ENCODE results near the gene ARHGAP9.
"Not testable (repeated sequence)": the region's sequence is repeated elsewhere in the genome, so short reads cannot be mapped to it uniquely, and the experiment has no call there.

The ARHGAP9 gene

DNA sequence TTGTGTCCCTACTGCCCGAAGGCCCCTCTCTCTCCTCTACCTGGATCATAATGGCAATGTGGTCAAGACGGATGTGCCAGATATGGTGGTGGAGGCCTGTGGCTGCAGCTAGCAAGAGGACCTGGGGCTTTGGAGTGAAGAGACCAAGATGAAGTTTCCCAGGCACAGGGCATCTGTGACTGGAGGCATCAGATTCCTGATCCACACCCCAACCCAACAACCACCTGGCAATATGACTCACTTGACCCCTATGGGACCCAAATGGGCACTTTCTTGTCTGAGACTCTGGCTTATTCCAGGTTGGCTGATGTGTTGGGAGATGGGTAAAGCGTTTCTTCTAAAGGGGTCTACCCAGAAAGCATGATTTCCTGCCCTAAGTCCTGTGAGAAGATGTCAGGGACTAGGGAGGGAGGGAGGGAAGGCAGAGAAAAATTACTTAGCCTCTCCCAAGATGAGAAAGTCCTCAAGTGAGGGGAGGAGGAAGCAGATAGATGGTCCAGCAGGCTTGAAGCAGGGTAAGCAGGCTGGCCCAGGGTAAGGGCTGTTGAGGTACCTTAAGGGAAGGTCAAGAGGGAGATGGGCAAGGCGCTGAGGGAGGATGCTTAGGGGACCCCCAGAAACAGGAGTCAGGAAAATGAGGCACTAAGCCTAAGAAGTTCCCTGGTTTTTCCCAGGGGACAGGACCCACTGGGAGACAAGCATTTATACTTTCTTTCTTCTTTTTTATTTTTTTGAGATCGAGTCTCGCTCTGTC, 22.8 kb downstream of the ARHGAP9 start:
- DNase-seq (ENCODE audit: low spot score), result no peak

- DNase-seq (ENCODE audit: low spot score), result no peak
Observed at GRCh38 chr12:57456145-57456700, 23.4 kb downstream of the ARHGAP9 start.

DNA sequence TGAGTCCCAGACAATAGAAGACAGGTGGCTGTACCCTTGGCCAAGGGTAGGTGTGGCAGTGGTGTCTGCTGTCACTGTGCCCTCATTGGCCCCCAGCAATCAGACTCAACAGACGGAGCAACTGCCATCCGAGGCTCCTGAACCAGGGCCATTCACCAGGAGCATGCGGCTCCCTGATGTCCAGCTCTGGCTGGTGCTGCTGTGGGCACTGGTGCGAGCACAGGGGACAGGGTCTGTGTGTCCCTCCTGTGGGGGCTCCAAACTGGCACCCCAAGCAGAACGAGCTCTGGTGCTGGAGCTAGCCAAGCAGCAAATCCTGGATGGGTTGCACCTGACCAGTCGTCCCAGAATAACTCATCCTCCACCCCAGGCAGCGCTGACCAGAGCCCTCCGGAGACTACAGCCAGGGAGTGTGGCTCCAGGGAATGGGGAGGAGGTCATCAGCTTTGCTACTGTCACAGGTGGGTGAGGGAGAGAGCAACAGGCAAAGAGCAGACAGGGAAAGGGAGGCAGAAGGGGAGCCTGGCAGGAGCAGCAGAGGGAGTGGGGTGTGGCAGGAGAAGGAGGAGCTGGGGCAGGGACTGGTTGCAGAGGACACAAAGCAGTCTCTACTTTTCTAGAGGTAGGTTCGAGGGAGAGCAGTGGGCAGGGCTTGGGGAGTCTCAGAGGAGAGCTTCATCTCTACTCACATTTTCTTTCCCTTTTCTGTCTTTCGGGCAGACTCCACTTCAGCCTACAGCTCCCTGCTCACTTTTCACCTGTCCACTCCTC, 24.1 kb downstream of the ARHGAP9 start:
- DNase-seq (ENCODE audit: low spot score), result no peak

DNA sequence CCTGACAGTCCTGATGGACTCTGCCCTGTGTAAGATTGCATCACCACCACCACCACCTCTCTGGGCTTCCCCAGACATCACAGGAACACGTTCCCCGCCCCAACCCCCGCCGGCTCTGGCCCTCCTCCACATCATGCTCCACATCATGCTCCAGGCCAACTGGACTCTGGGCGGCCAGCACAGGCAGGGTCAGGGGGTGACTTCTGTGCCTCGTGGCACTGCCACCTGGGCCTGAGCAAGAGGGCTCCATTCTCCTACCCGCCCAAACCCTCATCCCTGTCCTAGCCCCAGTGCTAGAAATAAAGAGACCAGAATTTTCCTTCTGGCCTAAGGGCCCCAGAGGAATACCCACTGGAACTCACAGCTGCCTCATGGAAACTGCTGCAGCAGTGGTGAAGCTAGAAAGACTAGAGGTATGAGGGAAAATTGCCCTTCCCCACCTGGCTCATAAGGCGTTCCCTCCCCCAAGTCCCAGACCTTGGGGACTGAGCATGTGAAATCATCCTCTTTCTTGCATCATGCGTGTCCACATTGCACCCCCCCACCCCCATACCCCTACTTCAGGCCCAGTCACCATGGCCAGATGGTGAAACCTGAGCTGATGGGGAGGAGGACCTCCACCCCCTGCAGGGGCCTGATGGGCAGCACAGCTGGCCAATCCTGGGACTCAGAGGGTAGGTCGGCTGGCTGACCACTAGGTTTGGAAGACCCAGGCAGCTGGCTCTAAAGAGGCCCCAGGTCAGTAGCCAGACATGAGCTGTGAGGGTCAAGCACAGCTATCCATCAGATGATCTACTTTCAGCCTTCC, 24.9 kb downstream of the ARHGAP9 start, which contains the start of gene INHBE:
Gene INHBE, plus strand, starts transcription at position 742 of the 808 bp plus-strand sequence. CDS start 230 bp downstream, outside the sequence.
- no peak for DNase-seq (ENCODE audit: low spot score)

DNA sequence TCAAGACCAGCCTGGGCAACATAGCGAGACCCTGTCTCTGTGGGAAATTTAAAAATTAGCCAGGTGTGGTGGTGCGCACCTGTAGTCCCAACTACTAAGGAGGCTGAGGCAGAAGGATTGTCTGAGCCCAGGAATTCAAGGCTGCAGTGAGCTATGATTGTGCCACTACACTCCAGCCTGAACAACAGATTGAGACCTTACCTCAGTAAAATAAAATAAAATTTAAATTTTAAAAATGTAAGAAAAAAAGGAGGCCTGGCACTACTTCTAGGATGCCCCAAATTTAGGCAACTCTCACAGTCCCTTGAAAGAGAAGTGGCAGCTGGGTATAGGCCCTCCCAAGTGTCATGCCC, 25.5 kb downstream of the ARHGAP9 start:
- no peak for DNase-seq (ENCODE audit: low spot score)

DNA sequence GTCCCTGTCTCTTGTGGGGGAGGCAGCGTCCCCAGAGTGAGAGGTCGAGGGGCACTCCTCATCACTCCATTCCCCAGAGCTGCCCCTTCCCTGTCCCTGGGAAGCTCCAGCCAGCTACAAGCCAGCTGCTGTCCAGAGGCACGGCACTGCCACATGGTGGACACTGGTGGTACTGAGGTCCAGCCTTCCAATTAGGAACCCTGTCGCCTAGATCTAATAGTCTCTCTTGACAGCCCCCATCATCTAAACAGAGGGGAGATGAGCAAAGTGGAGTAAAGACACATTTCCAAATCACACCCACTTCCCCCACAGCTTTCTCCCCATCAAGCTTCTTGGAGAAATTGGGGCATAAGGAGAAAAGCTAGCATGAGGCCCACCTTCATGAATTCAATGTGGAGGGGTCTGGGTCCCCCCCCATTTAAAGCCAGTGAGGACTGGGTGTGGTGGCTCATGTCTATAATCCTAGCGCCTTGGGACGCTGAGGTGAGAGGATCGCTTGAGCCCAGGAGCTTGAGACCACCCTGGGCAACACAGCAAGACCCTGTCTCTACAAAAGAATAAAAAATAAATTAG, 26.6 kb downstream of the ARHGAP9 start:
- DNase-seq (ENCODE audit: low spot score), result peak; percentile 60

- no peak for DNase-seq (ENCODE audit: low spot score)
Observed at GRCh38 chr12:57452181-57452936, 27.3 kb downstream of the ARHGAP9 start.

DNA sequence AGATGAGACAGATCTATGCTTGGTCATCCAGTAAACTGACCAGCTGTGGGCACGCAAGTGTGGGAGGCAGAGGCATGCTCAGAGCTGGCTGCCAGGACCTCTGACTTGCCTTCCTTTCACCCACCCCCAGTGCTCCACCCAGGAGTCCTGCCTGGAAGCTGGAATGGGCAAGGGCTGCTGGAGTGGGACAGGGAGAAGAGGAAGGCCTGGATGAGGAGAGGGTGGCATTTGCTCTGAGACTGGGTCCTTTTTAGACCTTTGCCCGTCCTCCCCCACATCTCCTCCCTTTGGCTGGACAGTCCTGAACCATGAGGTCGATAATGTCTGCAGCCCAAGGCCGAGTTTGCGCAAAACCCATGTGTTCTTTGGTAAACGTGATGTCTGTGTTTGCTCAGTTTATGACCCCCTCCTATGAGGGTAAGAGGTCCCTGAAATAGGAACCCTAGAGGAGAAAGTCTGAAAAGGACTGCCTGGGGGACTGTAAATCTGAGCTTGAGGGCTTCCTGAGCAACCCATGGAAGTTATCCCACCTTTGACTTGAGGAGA, 28.4 kb downstream of the ARHGAP9 start:
- no peak for DNase-seq (ENCODE audit: low spot score)

DNA sequence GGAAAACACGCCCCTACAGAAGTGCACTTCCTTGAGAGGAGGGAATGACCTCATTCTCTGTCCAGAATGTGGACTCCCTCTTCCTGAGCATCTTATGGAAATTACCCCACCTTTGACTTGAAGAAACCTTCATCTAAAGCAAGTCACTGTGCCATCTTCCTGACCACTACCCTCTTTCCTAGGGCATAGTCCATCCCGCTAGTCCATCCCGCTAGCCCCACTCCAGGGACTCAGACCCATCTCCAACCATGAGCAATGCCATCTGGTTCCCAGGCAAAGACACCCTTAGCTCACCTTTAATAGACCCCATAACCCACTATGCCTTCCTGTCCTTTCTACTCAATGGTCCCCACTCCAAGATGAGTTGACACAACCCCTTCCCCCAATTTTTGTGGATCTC, 29.6 kb downstream of the ARHGAP9 start:
- no peak for DNase-seq (ENCODE audit: low spot score)

- DNase-seq (ENCODE audit: low spot score), result no peak
Observed at GRCh38 chr12:57449375-57449774, 30.3 kb downstream of the ARHGAP9 start.

- no peak for DNase-seq (ENCODE audit: low spot score)
Observed at GRCh38 chr12:57448669-57449068, 31.0 kb downstream of the ARHGAP9 start.

GRCh38 chr12:57446292-57446960, 33.2 kb downstream of the ARHGAP9 start:
- DNase-seq (ENCODE audit: low spot score), result no peak

DNA sequence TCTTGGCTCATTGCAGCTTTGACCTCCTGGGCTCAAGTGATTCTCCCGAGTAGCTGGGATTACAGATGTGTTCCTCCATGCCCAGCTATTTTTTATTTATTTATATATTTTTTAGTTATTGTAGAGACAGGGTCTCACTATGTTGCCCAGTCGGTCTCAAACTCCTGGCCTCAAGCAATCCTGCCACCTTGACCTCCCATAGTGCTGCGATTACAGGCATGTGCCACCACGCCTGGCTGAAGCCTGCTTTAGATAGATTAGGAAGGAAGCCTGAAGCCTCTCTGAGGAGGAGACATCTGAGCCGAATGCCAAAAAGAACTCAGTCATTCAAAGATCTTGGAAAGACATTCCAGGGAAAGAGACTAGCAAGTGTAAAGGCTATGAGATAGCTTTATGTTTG, 34.9 kb downstream of the ARHGAP9 start:
- no peak for DNase-seq (ENCODE audit: low spot score)

DNA sequence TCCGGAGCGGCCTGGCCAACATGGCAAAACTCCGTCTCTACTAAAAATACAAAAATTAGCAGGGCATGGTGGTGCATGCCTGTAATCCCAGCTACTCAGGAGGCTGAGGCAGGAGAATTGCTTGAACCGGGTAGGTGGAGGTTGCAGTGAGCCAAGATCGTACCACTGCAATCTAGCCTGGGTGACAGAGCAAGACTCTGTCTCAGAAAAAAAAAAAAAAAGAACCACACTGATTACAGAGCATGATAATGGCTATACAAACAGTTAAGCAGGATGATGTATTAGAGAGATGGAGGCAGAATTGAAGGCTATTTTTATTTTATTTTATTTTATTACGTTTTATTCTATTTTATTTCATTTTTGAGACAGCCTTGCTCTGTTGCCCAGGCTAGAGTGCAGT, 35.3 kb downstream of the ARHGAP9 start:
- not testable (repeated sequence) for DNase-seq (ENCODE audit: low spot score)

DNA sequence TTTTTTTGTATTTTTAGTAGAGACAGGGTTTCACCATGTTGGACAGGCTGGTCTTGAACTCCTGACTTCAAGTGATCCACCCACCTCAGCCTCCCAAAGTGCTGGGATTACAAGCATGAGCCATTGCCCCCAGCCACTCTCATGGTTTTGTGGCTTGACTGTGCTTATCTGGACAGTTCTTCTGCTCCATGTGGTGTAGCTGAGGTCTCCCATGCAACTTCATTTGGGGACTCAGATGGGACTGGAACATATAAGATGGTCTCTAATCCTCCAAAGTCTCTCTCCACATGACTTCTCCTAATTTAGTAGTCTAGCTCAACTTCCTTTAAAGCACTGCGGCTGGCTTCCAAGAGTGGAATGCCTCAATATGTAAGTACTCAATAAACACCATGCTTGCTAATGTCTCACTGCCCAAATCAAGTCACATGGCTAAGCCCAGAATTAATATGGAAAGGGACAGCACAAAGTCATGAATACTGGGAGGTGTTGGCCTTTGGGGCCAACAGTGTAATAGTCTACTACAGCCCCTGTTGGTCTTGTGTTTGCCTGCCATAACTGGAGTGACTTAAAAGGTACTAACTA, 37.7 kb downstream of the ARHGAP9 start:
- DNase-seq (ENCODE audit: low spot score), result no peak

- DNase-seq (ENCODE audit: low spot score), result not testable (repeated sequence)
Observed at GRCh38 chr12:57441393-57441792, 38.3 kb downstream of the ARHGAP9 start.

DNA sequence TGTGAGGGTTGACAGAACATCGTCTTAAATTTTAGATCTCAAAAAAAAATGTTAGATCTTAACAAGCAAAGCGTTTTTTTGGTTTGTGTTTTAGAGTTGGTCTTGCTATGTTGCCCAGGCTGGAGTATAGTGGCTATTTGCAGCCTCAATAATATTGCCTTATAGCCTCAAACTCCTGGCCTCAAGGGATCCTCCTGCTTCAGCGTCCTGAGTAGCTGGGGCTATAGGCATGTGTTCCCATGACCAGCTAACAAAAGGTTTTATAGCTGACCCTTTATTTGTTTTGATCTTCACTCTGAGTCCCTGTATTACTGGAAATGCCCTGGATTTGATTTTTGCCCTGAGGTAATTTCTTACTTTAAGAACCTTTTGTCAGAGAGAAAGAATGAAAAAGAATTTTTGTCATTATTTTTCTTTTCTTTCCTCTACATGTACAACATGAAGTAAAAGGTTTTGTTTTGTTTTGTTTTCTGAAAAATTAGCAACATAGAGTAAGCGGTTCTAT, 39.9 kb downstream of the ARHGAP9 start:
- DNase-seq (ENCODE audit: low spot score), result no peak

GRCh38 chr12:57438400-57438799, 41.3 kb downstream of the ARHGAP9 start:
- DNase-seq (ENCODE audit: low spot score), result no peak

GRCh38 chr12:57435293-57435692, 44.4 kb downstream of the ARHGAP9 start:
- no peak for DNase-seq (ENCODE audit: low spot score)

Measured in globus pallidus (tissue), 1 donor.